NOMO-1 treated with DMSO at 0.1 percent for 48 hours (cell line): ENCODE measurements around the gene TBC1D3B.
"Not testable (repeated sequence)": the region's sequence is repeated elsewhere in the genome, so short reads cannot be mapped to it uniquely, and the experiment has no call there.

Source experiments
- DNase-seq: peaks from one replicate; lab custom pipeline; 2025; ENCODE audit not compliant: unreplicated experiment; lab: John Stamatoyannopoulos, UW

Gene TBC1D3B

GRCh38 chr17:36201506-36201905 is 25.1 kb upstream of the TBC1D3B start:
- DNase-seq: peak; percentile 37

GRCh38 chr17:36201102-36201501 is 24.7 kb upstream of the TBC1D3B start:
- DNase-seq: not testable (repeated sequence)

GRCh38 chr17:36198831-36199465 is 22.5 kb upstream of the TBC1D3B start:
- DNase-seq: peak; percentile 80

GRCh38 chr17:36197387-36197703 is 20.9 kb upstream of the TBC1D3B start:
- no peak for DNase-seq

DNA sequence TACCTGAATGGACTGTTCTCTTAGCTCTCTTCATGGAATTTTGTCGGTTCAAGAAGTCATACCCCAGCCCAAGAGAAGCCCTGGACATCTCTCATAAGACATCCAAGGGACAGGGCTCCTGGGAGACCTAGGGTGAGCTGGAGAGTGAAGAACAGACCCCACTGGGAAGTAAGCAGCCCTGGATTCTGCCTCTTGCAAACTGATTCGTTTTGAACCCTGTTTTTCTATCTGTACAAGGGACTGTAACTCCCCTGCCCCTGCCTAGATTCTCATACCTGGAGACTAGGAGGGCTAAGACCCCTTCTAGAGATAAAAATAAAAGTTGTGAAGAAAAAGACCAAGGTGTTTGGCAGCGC is 19.7 kb upstream of the TBC1D3B start:
- no peak for DNase-seq

- DNase-seq: no peak
Observed at GRCh38 chr17:36195434-36196130, 19.1 kb upstream of the TBC1D3B start.

GRCh38 chr17:36194832-36195433 is 18.5 kb upstream of the TBC1D3B start:
- DNase-seq: not testable (repeated sequence)

GRCh38 chr17:36194147-36194831 is 17.9 kb upstream of the TBC1D3B start:
- not testable (repeated sequence) for DNase-seq

GRCh38 chr17:36193216-36193775 is 16.9 kb upstream of the TBC1D3B start:
- no peak for DNase-seq

GRCh38 chr17:36190549-36191330 is 14.3 kb upstream of the TBC1D3B start:
- not testable (repeated sequence) for DNase-seq

- DNase-seq: peak; percentile 45
Observed at GRCh38 chr17:36189993-36190392, 13.6 kb upstream of the TBC1D3B start.

- peak; percentile 100 for DNase-seq
Observed at GRCh38 chr17:36188891-36189306, 12.5 kb upstream of the TBC1D3B start.

DNA sequence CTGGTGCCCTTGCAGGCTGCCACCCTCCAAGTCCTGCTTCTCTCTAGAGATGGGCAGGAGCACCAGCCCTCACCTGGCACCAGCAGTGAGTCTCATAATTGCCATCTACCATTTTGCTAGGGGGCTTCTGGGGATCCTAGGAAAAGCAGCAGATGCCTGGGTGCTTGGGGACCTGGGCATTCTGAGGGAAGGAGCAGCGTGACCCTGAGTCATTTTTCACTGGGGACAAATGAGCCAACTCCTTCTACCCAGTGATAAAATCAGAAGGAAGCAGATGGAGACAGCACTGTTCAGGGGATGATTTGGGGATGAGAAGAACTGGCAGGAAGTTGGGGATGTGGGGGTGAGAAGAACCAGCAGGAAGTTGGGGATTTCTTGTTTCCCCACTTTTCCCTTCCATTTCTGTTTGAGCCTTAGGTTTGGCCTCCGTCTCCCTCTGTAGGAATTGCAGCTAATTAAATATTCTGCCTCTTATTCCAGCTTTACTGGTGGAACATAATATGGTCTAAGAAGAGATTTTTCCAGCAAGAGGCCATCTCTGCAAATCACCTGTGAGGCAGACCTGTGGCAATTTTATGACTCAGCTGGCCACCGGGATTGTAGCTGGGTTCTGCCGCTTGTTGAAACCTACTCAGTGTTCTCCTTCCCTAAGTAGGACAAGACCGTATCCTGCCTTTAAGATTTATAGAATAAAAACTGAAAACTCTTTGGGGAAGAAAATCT is 11.7 kb upstream of the TBC1D3B start:
- peak; percentile 53 for DNase-seq

DNA sequence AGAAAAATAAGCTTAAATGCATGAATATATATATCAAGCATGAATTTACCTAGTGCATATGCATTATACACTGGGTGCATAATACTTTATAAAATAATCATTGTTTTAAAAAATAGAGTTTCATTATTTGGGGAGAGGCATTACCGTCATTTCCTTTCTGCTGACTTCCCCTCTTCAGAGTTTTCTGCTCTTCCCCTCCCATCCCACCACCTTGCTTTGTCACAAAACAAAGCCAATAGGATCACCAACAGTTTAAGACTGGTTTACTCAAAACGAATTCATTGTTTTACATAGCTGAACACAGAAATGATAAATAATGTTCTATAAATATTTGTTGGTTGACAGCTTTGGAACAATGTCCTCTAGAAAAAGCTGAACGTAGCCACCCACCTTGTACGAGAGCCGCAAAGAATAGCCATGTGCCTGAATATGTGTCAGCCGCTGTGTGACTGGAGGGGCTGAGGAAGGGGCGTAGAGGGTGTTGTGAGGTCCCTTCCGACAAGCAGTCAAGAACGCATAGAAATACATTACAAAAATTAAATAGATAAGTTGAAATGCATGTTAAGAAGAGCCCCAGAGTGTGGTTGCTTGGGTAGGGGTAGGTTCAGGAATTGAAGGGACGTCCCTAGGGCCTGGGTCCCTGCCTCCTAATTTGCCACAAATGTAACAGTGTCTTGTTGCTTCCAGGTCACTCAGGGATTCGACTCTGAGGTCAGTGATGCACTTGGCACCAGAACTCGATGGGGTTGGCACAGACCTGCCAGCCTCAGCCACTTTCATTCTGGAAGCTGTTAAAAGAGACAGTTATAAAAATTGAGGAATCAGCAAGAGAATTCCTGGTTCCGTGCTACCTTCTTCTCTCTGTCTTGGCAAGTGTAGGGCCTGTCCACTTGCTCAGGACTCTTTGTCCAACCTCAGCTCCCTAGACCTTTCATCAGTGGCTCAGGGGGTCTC is 10.7 kb upstream of the TBC1D3B start:
- not testable (repeated sequence) for DNase-seq

DNA sequence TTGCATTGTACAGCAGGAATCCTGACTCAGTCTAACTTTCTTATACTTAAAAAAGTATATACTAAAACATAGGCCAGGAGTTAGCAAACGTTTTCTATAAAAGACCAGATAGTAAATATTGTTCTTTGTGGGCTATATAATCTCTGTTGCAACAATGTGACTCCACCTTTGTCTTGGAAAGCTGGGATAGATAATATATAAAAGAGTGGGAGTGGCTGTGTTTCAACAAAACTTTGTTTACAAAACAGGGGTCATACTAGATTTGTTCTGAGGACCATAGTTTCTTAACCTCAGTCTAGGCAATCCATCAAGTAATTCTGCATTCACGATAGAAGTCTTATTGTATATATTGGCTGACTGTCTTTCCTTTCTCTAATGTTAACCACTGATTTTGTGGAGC is 9.0 kb upstream of the TBC1D3B start:
- DNase-seq: no peak

DNA sequence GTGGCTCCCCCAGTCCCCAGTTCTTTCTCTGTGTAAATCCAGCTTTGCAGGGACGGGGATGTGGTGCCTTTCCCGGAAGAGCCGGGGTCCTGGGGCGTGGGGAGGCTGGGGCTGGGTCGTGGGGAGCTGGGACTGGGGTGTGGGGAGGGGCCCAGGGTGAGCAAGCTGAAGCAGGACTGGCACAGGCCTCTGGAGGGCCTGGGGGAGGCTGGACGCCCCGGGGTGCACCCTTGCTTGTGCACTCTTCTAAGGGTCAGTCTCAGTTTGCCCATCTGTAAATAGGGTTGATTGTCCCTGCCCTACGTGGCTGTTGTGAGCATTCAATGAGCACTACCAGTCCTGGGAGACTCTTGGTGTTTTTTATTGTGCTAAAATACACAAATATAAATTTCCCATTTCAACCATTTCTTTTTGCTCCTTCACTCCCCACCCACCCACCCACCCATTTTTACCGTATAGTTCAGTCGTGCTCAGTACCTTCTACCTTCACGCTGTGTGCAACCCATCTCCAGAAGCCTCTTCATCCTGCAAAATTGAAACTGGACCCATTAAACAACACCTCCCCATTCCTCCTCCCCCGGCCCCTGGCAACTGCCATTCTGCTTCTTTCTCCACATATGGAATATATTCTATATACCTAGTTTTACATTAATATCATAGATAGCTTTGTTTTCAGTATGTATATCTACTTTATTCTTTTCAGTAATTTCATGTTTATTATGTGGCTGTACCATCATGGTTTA is 7.8 kb upstream of the TBC1D3B start:
- DNase-seq: no peak

GRCh38 chr17:36183001-36183971 is 6.8 kb upstream of the TBC1D3B start:
- DNase-seq: peak; percentile 83
